ENCODE results near the gene SPIRE2.

Gene SPIRE2

DNA sequence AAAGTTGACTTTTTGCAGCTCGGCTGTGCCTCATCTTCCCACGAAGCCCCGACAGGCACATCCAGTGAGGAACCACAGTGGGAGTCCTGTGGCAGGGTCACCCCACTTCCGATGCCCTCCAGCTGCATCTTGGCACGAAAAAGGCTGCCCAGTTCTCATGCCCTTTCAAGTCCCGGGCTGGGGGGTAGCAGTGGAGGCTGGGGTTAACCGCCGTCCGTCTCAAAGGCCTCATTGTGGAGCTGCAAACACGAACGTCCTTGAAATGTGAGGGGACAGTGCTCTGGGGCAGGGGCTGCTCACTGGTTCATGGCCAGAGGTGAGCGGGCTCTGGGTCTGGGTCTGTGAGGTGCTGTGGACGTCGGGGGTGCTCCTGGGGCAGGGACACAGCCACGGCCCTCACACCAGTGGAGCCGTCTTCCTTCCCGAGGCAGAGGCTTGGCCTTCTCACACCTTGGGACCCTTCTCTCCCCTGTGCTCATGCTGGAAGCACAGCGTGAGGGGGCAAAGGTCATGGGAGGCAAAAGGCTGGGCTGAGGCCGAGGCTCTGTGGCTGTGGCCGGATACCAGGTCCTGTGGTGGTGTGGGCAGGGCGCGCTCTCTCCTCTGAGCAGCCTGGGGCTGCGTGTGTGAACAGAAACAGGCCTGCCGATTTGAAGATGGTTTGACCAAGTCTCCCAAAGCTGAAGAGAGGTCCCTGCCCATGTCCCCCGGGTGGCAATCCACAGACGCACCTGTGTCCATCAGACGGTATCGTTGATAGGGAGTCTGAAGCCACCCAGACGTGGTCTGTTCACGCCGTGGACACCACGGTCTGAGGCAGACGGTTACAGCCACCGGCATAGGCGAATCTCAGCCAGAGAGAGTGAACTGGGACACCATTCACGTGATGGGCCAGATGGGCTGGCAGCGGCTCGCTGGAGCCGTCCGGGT lies 87.3 kb downstream of the SPIRE2 start:
- no peak for DNase-seq

GRCh38 chr16:89917773-89918452 lies 89.6 kb downstream of the SPIRE2 start:
- DNase-seq = peak; percentile 77 to 82

GRCh38 chr16:89918453-89919347 lies 90.4 kb downstream of the SPIRE2 start, which contains the start of gene MC1R:
Gene MC1R, plus strand, starts transcription at chr16:89918862. Its CDS starts 397 bp downstream, at chr16:89919259.
- no peak for DNase-seq

DNA sequence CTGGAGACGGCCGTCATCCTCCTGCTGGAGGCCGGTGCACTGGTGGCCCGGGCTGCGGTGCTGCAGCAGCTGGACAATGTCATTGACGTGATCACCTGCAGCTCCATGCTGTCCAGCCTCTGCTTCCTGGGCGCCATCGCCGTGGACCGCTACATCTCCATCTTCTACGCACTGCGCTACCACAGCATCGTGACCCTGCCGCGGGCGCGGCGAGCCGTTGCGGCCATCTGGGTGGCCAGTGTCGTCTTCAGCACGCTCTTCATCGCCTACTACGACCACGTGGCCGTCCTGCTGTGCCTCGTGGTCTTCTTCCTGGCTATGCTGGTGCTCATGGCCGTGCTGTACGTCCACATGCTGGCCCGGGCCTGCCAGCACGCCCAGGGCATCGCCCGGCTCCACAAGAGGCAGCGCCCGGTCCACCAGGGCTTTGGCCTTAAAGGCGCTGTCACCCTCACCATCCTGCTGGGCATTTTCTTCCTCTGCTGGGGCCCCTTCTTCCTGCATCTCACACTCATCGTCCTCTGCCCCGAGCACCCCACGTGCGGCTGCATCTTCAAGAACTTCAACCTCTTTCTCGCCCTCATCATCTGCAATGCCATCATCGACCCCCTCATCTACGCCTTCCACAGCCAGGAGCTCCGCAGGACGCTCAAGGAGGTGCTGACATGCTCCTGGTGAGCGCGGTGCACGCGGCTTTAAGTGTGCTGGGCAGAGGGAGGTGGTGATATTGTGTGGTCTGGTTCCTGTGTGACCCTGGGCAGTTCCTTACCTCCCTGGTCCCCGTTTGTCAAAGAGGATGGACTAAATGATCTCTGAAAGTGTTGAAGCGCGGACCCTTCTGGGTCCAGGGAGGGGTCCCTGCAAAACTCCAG lies 91.5 kb downstream of the SPIRE2 start:
- DNase-seq = no peak

- DNase-seq = no peak
Observed at GRCh38 chr16:89920723-89921122, 92.4 kb downstream of the SPIRE2 start.
